Type B pancreatic cell (in vitro differentiated cells): ENCODE results near the gene PDE4B. TPM values are rescaled to one million over a fixed set of nuclear protein-coding genes. Genes with fewer than 3 reads are reported as not detected.

Experiments
- DNase-seq: peaks from one replicate; pipeline ENCODE4 v3.0.0; 2021; ENCODE audit warnings: mixed read lengths; ENCODE audit not compliant: unreplicated experiment; ENCODE audit errors: extremely low spot score
- H3K27ac Mint-ChIP-seq: 2 replicates; pipeline ENCODE4 v1.8.0; 2021; ENCODE audit warnings: mild to moderate bottlenecking, mixed read lengths
- H3K27me3 Mint-ChIP-seq: 2 replicates; pipeline ENCODE4 v1.8.0; 2021; ENCODE audit warnings: mixed read lengths
- H3K36me3 Mint-ChIP-seq: 2 replicates; pipeline ENCODE4 v1.8.0; 2021; ENCODE audit warnings: mixed read lengths
- H3K4me1 Mint-ChIP-seq: one replicate; pipeline ENCODE4 v1.8.0; 2021; ENCODE audit warnings: mixed read lengths; ENCODE audit not compliant: unreplicated experiment
- H3K4me3 Mint-ChIP-seq: 2 replicates; pipeline ENCODE4 v1.8.0; 2021; ENCODE audit warnings: mild to moderate bottlenecking, mixed read lengths
- H3K9me3 Mint-ChIP-seq: 2 replicates; pipeline ENCODE4 v1.8.0; 2021; ENCODE audit warnings: mixed read lengths
- CTCF ChIP-seq: fragments of 200-600 bp; sonication (generic); conservative IDR thresholded peaks from 2 replicates; pipeline ENCODE4 v1.5.0; 2021; ENCODE audit warnings: antibody characterized with exemption, mild to moderate bottlenecking
- total RNA-seq: library from RNA; stranded (reverse); gene quantifications from 2 replicates; pipeline ENCODE4 v1.2.1, GENCODE V29; 2021; ENCODE audit warnings: low replicate concordance

The PDE4B gene
- total RNA-seq, 1 donor from 2014 or later = 4.7 TPM

GRCh38 chr1:65992831-65993271 lies 200.2 kb downstream of the PDE4B start:
- H3K4me3 Mint-ChIP-seq = peak overlapping the region; percentile 41
- peaks cover 16% of the 10 kb centered on the region for H3K4me1 Mint-ChIP-seq
- H3K27me3 Mint-ChIP-seq = no peaks in the 10 kb centered on the region
- H3K36me3 Mint-ChIP-seq = no peaks in the 10 kb centered on the region
- no peak for DNase-seq
- TF ChIP-seq CTCF = no peak
- H3K9me3 Mint-ChIP-seq = no peaks in the 10 kb centered on the region
- H3K27ac Mint-ChIP-seq = no peak overlapping the region

GRCh38 chr1:65994223-65994622 lies 201.5 kb downstream of the PDE4B start:
- Mint-ChIP-seq H3K27me3 (no peaks in the 10 kb centered on the region), H3K4me3 (peak overlapping the region; percentile 31), H3K9me3 (no peaks in the 10 kb centered on the region), H3K4me1 (peaks cover 16% of the 10 kb centered on the region), H3K27ac (no peak overlapping the region), H3K36me3 (no peaks in the 10 kb centered on the region)
- DNase-seq = no peak
- no peak for TF ChIP-seq CTCF

GRCh38 chr1:65995336-65995735 lies 202.6 kb downstream of the PDE4B start:
- peaks cover 18% of the 10 kb centered on the region for H3K4me1 Mint-ChIP-seq
- no peak for TF ChIP-seq CTCF
- no peaks in the 10 kb centered on the region for H3K9me3 Mint-ChIP-seq
- DNase-seq = no peak
- no peaks in the 10 kb centered on the region for H3K27me3 Mint-ChIP-seq
- no peaks in the 10 kb centered on the region for H3K36me3 Mint-ChIP-seq
- no peak overlapping the region for H3K4me3 Mint-ChIP-seq
- H3K27ac Mint-ChIP-seq = no peak overlapping the region

- no peaks in the 10 kb centered on the region for H3K9me3 Mint-ChIP-seq
- no peak for DNase-seq
- H3K36me3 Mint-ChIP-seq = no peaks in the 10 kb centered on the region
- no peaks in the 10 kb centered on the region for H3K27me3 Mint-ChIP-seq
- no peak for TF ChIP-seq CTCF
- no peak overlapping the region for H3K4me3 Mint-ChIP-seq
- no peak overlapping the region for H3K27ac Mint-ChIP-seq
- H3K4me1 Mint-ChIP-seq = peaks cover 23% of the 10 kb centered on the region
Measured at GRCh38 chr1:65995928-65996327, 203.2 kb downstream of the PDE4B start.

GRCh38 chr1:65997693-65998092 lies 205.0 kb downstream of the PDE4B start:
- no peak for TF ChIP-seq CTCF
- Mint-ChIP-seq H3K36me3 (no peaks in the 10 kb centered on the region), H3K27me3 (no peaks in the 10 kb centered on the region), H3K4me1 (peaks cover 11% of the 10 kb centered on the region), H3K9me3 (no peaks in the 10 kb centered on the region), H3K4me3 (no peak overlapping the region), H3K27ac (no peak overlapping the region)
- DNase-seq = no peak
